Stimulated activated CD8-positive, alpha-beta memory T cell treated with anti-CD3 and anti-CD28 coated beads, Interleukin-12 subunit alpha, Interleukin-12 subunit beta, amount 100 ng/mL, for 4 hours (primary cell): ENCODE measurements around the gene ZCCHC9.

Source experiments
- DNase-seq: peaks from one replicate; pipeline ENCODE4 v3.0.0-alpha.2; 2020; ENCODE audit warnings: low read depth

ZCCHC9 gene

DNA sequence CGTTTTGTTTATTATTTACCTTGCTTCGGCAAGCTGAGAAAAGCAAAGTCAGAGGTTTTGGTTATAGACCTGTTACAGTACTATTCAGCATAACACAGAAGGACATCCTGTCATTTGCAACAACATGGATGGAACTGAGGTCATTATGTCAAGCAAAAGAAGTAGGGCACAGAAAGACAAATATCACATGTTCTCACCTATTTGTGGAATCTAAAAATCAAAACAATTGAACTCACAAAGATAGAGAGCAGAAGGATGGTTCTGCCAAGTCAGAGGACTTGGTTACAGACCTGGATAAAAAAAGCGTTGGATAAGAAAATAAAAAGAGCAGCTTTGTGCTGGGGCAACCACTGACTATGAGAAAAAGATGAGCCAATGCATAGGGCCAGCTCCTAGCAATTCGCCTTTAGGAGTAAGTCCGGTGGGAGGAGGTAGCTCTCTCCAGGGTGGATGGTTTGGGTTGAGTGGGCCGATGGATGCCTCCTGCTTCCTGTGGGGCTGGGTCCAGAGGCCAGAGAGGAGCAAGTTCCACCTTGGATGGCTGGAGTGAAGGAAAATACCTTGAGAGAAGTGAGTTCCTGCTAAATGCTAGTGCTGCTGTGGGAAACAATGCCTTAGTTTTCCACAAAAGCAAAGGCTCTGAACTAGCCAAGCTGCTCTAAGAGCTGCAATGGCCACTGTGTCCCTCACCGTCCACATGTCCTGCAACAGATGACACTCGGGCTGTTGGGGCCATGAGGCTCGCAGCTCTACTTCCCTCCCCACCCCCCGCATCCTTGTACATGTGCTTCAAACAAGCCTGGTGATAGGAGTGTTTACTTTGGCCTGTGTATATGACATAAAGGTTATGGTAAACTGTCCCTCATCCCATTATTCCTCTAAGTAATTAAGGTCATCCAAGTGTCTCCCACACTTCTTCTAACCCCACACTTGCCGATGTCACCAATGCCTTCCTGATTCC is 54.2 kb downstream of the ZCCHC9 start:
- DNase-seq, result no peak

DNA sequence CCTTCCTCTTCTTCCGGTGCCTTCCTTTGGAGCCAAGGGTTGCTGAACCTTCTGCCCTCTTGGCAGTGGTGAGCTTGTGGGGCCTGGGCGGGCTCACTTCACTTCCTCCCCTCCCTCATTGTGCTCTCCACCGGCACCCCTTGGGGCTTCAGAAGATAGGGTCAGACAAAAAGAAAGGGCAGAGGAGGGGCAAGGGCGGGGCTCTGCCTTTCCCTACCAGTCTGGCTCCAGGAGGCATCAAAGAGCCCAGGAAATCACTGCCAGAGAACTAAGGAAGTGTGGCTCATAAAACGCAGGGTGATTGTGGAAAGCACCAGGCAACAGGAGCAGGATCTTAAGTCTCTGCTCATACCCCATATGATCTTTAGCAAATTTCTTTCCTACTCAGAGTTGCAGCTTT is 57.7 kb downstream of the ZCCHC9 start:
- no peak for DNase-seq

DNA sequence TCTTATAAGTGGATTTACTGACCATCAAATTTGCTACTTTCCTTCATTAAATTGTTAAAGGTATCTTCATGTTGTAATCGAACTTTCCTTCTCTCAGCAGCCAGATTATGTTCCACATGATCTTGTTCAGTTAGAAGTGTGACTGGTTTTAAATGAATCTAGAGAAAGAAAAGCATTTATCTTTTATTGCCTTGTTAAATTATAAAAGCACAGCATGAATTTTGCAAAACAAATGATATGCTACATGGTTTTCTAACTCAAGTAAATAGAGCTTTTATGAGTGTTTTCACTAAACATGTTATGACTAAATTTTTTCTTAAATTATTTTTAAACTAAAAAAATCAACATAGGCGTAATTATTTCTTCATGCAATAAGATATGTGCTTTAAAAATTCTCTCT is 58.5 kb downstream of the ZCCHC9 start:
- DNase-seq, result no peak

- DNase-seq, result no peak
These were observed 59.3 kb downstream of the ZCCHC9 start for GRCh38 chr5:81360640-81361039.

DNA sequence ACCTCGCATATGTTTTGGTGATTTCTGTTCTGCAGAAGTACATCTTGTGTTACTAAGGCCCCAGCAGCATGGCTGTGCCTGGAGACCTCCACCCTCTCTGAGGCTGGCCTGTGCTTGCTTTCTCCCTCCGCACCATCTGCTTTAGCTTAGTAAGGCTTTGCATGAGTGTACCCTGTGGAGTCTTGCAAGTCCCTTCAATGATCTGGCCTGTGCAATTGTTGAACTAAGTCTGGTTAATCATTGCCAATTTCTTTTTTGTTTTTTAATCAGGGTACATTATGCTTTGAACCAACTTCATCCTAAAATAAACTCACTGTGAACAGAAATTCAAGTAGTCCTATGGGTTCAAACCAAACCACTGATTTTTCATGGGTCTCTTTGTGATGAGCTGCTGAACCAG is 60.2 kb downstream of the ZCCHC9 start:
- DNase-seq, result no peak
